Right renal cortex interstitium (tissue), 3 donors: Measurements from ENCODE around the gene CAPN7. TPM values are rescaled to one million over a fixed set of nuclear protein-coding genes. Genes with fewer than 3 reads are reported as not detected.
A peak's percentile ranks its signal among the peaks of the same experiment; 100 is the strongest.
"Not testable (repeated sequence)": the region's sequence is repeated elsewhere in the genome, so short reads cannot be mapped to it uniquely, and the experiment has no call there.

ENCODE experiments used
- DNase-seq, 3 donors: peaks; one replicate each; pipeline ENCODE4 v3.0.0-alpha.2; 2013; ENCODE audit warnings: low read depth in 3 of 3, low spot score in 2 of 3
- polyA plus RNA-seq, 3 donors: library from polyadenylated mRNA; unstranded; fragments of 120-200 nt; gene quantifications; one replicate each; pipeline ENCODE4 v1.2.1, GENCODE V29; 2013; ENCODE audit not compliant: insufficient read length in 3 of 3

CAPN7 gene
- 10 to 100 TPM; 46.6 to 48.6 (median 47.5) TPM for polyA plus RNA-seq

GRCh38 chr3:15205934-15206661, at the start of gene CAPN7:
Gene CAPN7 (plus strand): TSS chr3:15206246. CDS start chr3:15206496, 250 bp downstream.
- DNase-seq: peak; percentile 63 to 83 (median 81)

- DNase-seq: no peak
Measured at GRCh38 chr3:15157441-15157840, 48.6 kb upstream of the CAPN7 start.

- DNase-seq: no peak
Measured at GRCh38 chr3:15159501-15160136, 46.4 kb upstream of the CAPN7 start.

GRCh38 chr3:15160662-15161061, 45.4 kb upstream of the CAPN7 start:
- no peak for DNase-seq

GRCh38 chr3:15161133-15161532, 44.9 kb upstream of the CAPN7 start:
- DNase-seq: no peak

- DNase-seq: not testable (repeated sequence)
Measured at GRCh38 chr3:15163656-15164055, 42.4 kb upstream of the CAPN7 start.

- DNase-seq: peak; percentile 45 to 65 (median 58)
Measured at GRCh38 chr3:15164340-15164739, 41.7 kb upstream of the CAPN7 start.

- no peak for DNase-seq
Measured at GRCh38 chr3:15165061-15165460, 41.0 kb upstream of the CAPN7 start.

- not testable (repeated sequence) for DNase-seq
Measured at GRCh38 chr3:15166391-15166790, 39.7 kb upstream of the CAPN7 start.

GRCh38 chr3:15171096-15171495, 35.0 kb upstream of the CAPN7 start:
- no peak for DNase-seq

GRCh38 chr3:15172806-15173205, 33.2 kb upstream of the CAPN7 start:
- no peak for DNase-seq

- DNase-seq: no peak
Measured at GRCh38 chr3:15174953-15175352, 31.1 kb upstream of the CAPN7 start.

GRCh38 chr3:15175605-15176004, 30.4 kb upstream of the CAPN7 start:
- DNase-seq: no peak

- no peak for DNase-seq
Measured at GRCh38 chr3:15180042-15180611, 25.9 kb upstream of the CAPN7 start.

- DNase-seq: no peak
Measured at GRCh38 chr3:15181511-15181910, 24.5 kb upstream of the CAPN7 start.

- no peak for DNase-seq
Measured at GRCh38 chr3:15181963-15182362, 24.1 kb upstream of the CAPN7 start.

GRCh38 chr3:15183011-15183410, 23.0 kb upstream of the CAPN7 start:
- no peak for DNase-seq

GRCh38 chr3:15185404-15185803, 20.6 kb upstream of the CAPN7 start:
- DNase-seq: no peak

GRCh38 chr3:15186101-15186476, 20.0 kb upstream of the CAPN7 start:
- no peak for DNase-seq

- not testable (repeated sequence) for DNase-seq
Measured at GRCh38 chr3:15186477-15187164, 19.4 kb upstream of the CAPN7 start.

- DNase-seq: no peak
Measured at GRCh38 chr3:15197340-15198029, 8.6 kb upstream of the CAPN7 start.
